Prostate gland (tissue), 2 donors: Measurements from ENCODE around the gene MLST8.

Source experiments
- POLR2A ChIP-seq: fragments of 450-650 bp; IDR thresholded peaks from one replicate; pipeline ENCODE4 v1.6.1; 2016; ENCODE audit warnings: antibody characterized with exemption, mild to moderate bottlenecking
- POLR2AphosphoS5 ChIP-seq: sonication (generic); formaldehyde crosslinking; IDR thresholded peaks from one replicate; pipeline ENCODE4 v1.6.1; 2017; ENCODE audit warnings: antibody characterized with exemption
- TF ChIP-seq, protein P1 (sequence below), 4 experiments: fragments of 200-600 bp in 2 of 4; fragments of 450-650 bp in 2 of 4; sonication (generic) in 2 of 4; IDR thresholded peaks; 1 replicate in 3 of 4; 2 replicates in 1 of 4; pipeline ENCODE4 v1.5.1; 2016 to 2019; ENCODE audit warnings: antibody characterized with exemption in 4 of 4, mild to moderate bottlenecking in 2 of 4, moderate library complexity in 2 of 4

DNA sequence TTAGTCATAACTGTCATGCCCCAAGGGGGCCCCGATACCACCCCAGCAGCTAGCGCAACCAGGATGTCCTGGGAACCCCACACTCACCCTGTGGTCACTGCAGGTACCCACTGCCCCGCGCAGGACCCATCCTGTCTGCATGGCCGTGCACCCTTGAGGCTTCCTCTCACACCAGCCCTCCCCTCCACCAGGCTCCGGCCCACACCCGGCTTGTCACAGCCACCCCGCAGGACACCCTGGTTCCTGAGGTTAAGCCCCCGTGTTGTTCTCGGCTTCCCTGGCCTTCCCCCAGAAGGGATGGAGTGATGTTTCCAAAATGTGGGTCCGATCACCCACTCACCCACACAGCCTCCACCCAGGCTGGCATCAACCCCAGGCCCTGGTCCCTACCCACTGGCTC lies 38.5 kb downstream of the MLST8 start:
- TF ChIP-seq, protein P1, sequence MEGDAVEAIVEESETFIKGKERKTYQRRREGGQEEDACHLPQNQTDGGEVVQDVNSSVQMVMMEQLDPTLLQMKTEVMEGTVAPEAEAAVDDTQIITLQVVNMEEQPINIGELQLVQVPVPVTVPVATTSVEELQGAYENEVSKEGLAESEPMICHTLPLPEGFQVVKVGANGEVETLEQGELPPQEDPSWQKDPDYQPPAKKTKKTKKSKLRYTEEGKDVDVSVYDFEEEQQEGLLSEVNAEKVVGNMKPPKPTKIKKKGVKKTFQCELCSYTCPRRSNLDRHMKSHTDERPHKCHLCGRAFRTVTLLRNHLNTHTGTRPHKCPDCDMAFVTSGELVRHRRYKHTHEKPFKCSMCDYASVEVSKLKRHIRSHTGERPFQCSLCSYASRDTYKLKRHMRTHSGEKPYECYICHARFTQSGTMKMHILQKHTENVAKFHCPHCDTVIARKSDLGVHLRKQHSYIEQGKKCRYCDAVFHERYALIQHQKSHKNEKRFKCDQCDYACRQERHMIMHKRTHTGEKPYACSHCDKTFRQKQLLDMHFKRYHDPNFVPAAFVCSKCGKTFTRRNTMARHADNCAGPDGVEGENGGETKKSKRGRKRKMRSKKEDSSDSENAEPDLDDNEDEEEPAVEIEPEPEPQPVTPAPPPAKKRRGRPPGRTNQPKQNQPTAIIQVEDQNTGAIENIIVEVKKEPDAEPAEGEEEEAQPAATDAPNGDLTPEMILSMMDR (IDR thresholded peaks at IDR 0.05): no peak
- TF ChIP-seq POLR2A (no peak), POLR2AphosphoS5 (no peak)
